Activated CD8-positive, alpha-beta memory T cell treated with anti-CD3 and anti-CD28 coated beads for 1 hour (primary cell): ENCODE data around the gene TNRC6B.
A peak's percentile ranks its signal among the peaks of the same experiment; 100 is the strongest.

Source experiments
- DNase-seq, 2 donors: peaks; one replicate each; pipeline ENCODE4 v3.0.0-alpha.2; 2020; ENCODE audit warnings: low read depth in 1 of 2; ENCODE audit errors: extremely low read depth in 1 of 2

The TNRC6B gene

GRCh38 chr22:40238425-40239344 lies 61.0 kb downstream of the TNRC6B start:
- DNase-seq: no peak

GRCh38 chr22:40239345-40239683 lies 61.6 kb downstream of the TNRC6B start:
- DNase-seq: no peak

DNA sequence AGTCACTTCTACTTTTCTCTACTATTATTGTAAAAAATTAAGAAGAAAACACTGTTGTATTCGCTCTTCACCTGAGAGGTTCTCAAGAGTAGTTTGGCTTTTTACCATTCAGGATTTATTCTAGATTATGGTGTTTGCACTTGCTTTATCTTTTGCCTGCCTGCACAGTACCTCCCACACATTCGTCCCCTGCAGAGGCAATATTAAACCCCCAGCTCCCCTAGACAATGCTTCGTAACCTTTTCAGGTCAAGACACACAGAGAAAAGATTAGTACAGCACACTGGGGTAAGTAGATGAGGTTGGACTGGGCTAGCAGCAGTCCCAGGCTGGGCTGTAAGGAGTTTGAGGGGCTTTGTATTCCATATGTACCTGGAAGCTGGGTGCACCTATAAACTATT lies 62.4 kb downstream of the TNRC6B start:
- DNase-seq: no peak

GRCh38 chr22:40240686-40241085 lies 63.0 kb downstream of the TNRC6B start:
- no peak for DNase-seq

- no peak for DNase-seq
Observed at GRCh38 chr22:40241200-40241763, 63.6 kb downstream of the TNRC6B start.

- DNase-seq: no peak
Observed at GRCh38 chr22:40243891-40244290, 66.2 kb downstream of the TNRC6B start.

DNA sequence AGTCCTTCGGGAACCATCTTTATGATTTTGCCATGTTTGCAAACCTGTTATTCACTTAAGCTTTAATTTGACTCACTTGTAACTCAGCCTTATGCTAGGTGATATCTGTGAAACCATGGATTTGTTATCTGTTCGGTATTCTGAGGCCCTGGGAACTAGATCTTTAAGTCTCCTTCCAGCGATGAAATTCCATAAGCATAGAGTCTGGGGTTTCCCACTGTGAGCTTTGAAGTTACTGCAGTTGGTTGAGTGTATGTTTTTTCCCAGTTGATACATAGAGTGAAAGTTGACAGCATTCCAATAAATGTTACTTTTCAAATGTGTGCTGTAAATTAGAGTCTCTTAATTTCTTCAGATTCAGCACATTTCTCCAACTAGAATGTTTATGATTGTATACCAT lies 66.9 kb downstream of the TNRC6B start:
- no peak for DNase-seq

GRCh38 chr22:40247976-40248375 lies 70.3 kb downstream of the TNRC6B start:
- peak; percentile 41 to 47 for DNase-seq

DNA sequence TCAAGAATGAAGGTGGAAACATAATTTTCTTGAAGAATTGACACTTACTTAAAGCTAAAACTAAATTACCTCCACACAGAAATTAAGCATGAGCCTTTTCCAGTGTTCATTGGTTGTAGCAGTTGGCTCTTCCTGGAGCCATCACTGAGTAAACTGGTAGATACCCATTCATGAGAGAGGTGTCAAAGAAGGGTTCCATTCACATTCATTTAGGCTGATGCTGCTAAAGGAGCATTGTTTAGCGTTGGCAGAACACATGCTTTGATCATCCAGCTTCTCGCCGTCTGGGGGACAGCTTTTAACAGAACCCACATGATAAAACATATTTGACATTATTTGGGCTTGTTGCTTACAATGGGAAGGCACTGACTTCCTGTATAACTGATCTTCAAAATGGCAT lies 71.6 kb downstream of the TNRC6B start:
- DNase-seq: no peak

DNA sequence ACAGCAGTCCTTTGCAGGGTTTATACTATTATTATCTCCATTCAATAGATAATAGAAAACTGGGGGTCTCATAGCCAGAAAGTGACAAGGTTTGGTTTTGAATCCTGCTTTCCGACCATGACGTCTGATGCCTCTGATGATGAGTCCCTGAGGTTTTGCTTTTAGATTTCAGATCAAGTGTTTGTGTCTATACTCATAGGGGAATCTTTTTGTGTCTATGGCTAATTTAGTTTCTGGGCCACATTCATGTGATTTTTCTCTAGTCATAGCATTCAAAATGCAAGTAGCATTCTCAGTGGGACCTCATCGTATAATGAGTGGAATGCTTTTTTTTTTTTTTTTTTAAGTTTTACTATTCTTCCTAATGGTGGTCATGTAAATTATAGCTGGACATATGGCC lies 72.9 kb downstream of the TNRC6B start:
- no peak for DNase-seq

DNA sequence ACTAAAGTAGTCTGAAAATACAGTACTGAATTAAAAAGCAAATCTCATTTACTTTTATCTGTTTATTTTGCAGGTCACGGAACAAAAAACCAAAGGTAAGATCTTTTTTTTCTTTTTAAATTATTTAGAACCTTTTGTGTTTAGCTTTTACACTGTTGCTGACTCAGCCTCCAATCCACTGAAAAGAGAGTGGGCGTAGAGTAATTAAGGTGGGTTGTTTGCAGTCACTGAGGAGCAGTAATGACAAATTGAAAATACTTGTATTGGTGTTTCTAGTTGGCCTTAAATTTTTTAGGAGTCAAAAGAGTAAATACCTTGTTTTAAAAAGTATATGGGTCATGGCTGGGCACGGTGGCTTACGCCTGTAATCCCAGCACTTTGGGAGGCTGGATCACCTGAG lies 73.4 kb downstream of the TNRC6B start:
- DNase-seq: no peak

DNA sequence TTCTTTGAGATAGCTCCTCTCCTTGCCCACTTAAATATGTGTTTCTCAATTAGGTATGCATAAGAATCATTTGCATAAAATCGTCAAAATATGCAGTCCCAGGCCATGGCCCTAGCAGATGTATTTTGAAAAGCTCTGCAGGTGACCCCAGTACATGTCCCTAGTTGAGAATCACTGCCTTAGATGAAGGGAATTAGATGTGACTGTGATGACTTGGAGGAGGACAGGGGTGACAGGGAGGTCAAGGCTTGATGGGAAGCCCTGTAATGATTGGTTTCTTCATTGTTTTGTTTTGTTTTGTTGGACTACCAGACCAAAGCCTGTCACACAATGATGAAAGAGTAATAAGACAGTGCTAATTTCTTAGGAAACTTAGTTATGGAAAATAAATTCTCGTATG lies 74.4 kb downstream of the TNRC6B start:
- DNase-seq: no peak

DNA sequence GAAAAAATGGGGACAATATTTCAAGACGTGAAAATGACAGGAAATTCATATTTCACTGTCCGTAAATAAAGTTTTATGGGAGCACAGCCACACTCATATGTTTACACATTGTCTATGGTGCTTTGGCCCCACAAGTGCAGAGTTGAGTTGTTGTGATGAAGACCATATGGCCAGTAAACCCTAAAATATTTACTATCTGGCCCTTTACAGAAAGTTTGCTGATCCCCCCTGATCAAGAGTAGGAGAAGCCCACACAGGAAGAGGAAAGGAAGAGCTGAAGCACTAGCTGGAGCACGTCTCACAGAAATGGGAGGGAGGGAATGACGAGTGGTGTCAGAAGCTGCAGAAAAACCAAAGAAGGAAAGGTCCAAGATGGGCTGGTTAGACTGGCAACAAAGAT lies 78.8 kb downstream of the TNRC6B start:
- no peak for DNase-seq

- DNase-seq: no peak
Observed at GRCh38 chr22:40258017-40258416, 80.3 kb downstream of the TNRC6B start.

- no peak for DNase-seq
Observed at GRCh38 chr22:40258501-40258915, 80.8 kb downstream of the TNRC6B start.

- no peak for DNase-seq
Observed at GRCh38 chr22:40261783-40262182, 84.1 kb downstream of the TNRC6B start.

DNA sequence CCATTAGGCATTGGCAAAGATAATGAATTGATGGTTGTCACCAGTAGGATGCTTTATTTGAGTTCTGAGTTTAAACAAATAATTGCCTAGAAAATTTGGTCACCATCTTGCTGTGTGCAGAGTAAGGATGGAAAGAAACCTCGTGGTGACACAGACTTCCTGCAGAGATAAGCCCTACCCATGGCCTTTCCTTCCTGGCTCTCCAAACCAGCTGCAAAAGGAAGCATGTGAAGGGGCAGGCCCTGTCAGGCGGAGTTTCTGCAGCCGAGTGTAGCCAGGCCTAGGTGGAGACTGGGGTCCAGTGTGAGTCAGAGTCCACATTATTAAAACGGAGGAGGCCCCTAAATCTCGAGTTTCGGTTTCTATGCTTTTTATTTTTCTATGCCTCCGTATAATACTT lies 85.5 kb downstream of the TNRC6B start:
- no peak for DNase-seq

GRCh38 chr22:40265783-40266182 lies 88.1 kb downstream of the TNRC6B start:
- no peak for DNase-seq

GRCh38 chr22:40270031-40270430 lies 92.3 kb downstream of the TNRC6B start:
- no peak for DNase-seq

DNA sequence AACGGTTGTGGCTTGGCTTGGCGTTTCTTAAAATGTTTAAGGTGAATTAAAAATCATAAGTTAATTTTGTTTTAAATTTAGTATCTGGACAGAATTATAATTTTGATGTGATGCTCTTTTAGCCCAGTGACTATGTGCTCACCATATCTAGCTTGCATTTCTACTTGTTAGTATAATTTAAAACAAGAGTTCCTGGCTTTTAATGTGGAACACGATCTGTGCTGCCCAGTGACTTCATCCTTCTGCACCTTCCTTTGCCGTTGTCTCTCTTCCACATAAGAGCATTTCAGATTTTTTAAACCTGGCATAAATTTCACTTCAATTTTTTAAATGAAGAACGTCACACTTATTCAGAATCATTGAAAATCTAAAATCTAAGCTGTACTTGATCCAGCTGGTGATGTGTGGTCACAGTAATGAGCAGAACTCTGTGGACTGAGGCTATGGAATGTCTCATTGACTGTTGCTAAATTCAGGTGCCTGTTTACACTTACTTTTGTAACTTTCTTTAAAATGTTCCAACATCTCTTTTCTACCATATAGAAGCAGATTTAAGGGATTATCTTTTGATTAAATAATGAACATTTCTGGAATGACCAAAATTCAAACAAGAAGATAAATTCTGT lies 93.1 kb downstream of the TNRC6B start:
- no peak for DNase-seq

DNA sequence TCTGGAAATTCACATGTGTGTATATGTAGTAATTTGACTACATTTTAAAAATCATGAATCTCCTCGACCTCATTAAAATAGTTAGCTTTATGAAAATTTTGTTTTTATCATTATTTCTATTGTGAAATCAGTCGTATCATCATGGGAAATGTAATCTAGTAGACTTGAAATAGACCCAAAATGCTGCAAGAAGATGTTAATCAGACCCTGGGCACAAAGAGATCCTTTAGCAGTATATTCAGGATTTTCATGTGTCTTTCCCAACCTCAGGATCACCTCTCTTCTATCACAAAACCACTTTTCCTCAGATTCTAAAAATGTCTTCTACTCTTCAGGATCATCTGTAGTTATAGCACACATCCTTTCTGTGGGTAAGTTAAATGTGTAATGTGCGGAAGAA lies 93.7 kb downstream of the TNRC6B start:
- DNase-seq: no peak

DNA sequence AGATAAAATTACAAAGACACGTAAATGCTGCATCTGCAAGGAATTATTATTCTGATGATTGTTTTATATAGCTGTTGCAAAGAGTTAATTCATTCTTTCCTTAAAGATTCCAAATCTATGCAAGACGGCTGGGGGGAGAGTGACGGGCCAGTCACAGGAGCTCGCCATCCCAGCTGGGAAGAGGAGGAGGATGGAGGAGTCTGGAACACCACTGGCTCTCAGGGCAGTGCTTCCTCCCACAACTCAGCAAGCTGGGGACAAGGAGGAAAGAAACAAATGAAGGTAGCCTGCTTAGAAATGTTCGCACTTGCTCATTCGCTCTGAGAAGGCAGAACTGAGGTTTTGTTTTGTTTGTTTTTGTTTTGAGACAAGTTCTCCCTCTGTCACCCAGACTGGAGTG lies 95.6 kb downstream of the TNRC6B start:
- no peak for DNase-seq
